Medulla oblongata (tissue), 1 donor: ENCODE results near the gene SCN10A.

Source experiments
- DNase-seq: peaks from one replicate; pipeline ENCODE4 v3.0.0-alpha.2; 2015; ENCODE audit errors: extremely low spot score

SCN10A gene

GRCh38 chr3:38816026-38816425 is at the start of gene SCN10A:
Gene SCN10A (minus strand): TSS chr3:38816217. CDS start chr3:38794010, 22,207 bp downstream.
- no peak for DNase-seq

GRCh38 chr3:38853011-38853410 is 37.0 kb upstream of the SCN10A start:
- no peak for DNase-seq

- DNase-seq, result peak; percentile 25
Observed at GRCh38 chr3:38843898-38844297, 27.9 kb upstream of the SCN10A start.

GRCh38 chr3:38842266-38842965 is 26.4 kb upstream of the SCN10A start:
- DNase-seq, result no peak

- no peak for DNase-seq
Observed at GRCh38 chr3:38840987-38841386, 25.0 kb upstream of the SCN10A start.

- no peak for DNase-seq
Observed at GRCh38 chr3:38837358-38837757, 21.3 kb upstream of the SCN10A start.

GRCh38 chr3:38836561-38836960 is 20.5 kb upstream of the SCN10A start:
- no peak for DNase-seq

- no peak for DNase-seq
Observed at GRCh38 chr3:38835939-38836338, 19.9 kb upstream of the SCN10A start.

- no peak for DNase-seq
Observed at GRCh38 chr3:38834717-38835116, 18.7 kb upstream of the SCN10A start.

- DNase-seq, result peak; percentile 3
Observed at GRCh38 chr3:38834110-38834509, 18.1 kb upstream of the SCN10A start.

- no peak for DNase-seq
Observed at GRCh38 chr3:38829404-38829803, 13.4 kb upstream of the SCN10A start.

GRCh38 chr3:38828681-38829080 is 12.7 kb upstream of the SCN10A start:
- DNase-seq, result no peak

GRCh38 chr3:38827791-38828190 is 11.8 kb upstream of the SCN10A start:
- DNase-seq, result no peak

GRCh38 chr3:38826001-38826400 is 10.0 kb upstream of the SCN10A start:
- DNase-seq, result no peak

- DNase-seq, result no peak
Observed at GRCh38 chr3:38824349-38824748, 8.3 kb upstream of the SCN10A start.

GRCh38 chr3:38823722-38824121 is 7.7 kb upstream of the SCN10A start:
- DNase-seq, result no peak

GRCh38 chr3:38823186-38823585 is 7.2 kb upstream of the SCN10A start:
- DNase-seq, result no peak

GRCh38 chr3:38811822-38812221 is 4.2 kb downstream of the SCN10A start:
- no peak for DNase-seq

- peak; percentile 21 for DNase-seq
Observed at GRCh38 chr3:38805765-38806386, 10.1 kb downstream of the SCN10A start.

GRCh38 chr3:38805004-38805403 is 11.0 kb downstream of the SCN10A start:
- no peak for DNase-seq

- DNase-seq, result no peak
Observed at GRCh38 chr3:38800511-38800910, 15.5 kb downstream of the SCN10A start.

GRCh38 chr3:38793721-38794120 is 22.3 kb downstream of the SCN10A start:
- DNase-seq, result no peak

GRCh38 chr3:38792983-38793382 is 23.0 kb downstream of the SCN10A start:
- no peak for DNase-seq

GRCh38 chr3:38782148-38782547 is 33.9 kb downstream of the SCN10A start:
- no peak for DNase-seq
